ENCODE results near the gene ROR1. TPM values are rescaled to one million over a fixed set of nuclear protein-coding genes. Genes with fewer than 3 reads are reported as not detected.

Gene ROR1
- total RNA-seq, 4 donors from 2014 or later, result 8.8 to 30.4 (median 14.1) TPM

- TF ChIP-seq CTCF (IDR thresholded peaks at IDR 0.05), result no peak
- DNase-seq (ENCODE audit: low spot score), result no peak
- ATAC-seq (ENCODE audit: low FRiP score), result no peak
Measured at GRCh38 chr1:63936276-63936675, 162.5 kb downstream of the ROR1 start.

DNA sequence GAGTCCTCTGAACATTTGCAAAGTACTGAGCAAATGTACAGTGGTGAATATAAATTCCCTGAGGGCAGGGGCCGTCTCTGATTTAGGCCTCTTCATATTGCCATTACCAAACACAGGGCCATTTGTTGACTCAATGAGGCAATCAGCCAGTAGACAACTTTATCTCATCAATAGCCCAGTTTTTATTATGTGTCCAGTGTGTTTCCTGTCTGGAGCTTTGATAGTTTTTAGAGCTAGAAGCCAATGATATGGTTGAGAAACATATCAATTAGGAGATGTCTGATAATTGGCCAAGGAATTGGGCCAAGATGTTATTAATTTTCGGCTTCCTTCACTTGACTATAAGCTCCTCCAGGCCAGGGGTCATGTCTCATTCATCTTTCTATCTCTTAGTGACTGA lies 163.0 kb downstream of the ROR1 start:
- TF ChIP-seq CTCF (IDR thresholded peaks at IDR 0.05), result no peak
- no peak for DNase-seq (ENCODE audit: low spot score)
- ATAC-seq (ENCODE audit: low FRiP score), result no peak

DNA sequence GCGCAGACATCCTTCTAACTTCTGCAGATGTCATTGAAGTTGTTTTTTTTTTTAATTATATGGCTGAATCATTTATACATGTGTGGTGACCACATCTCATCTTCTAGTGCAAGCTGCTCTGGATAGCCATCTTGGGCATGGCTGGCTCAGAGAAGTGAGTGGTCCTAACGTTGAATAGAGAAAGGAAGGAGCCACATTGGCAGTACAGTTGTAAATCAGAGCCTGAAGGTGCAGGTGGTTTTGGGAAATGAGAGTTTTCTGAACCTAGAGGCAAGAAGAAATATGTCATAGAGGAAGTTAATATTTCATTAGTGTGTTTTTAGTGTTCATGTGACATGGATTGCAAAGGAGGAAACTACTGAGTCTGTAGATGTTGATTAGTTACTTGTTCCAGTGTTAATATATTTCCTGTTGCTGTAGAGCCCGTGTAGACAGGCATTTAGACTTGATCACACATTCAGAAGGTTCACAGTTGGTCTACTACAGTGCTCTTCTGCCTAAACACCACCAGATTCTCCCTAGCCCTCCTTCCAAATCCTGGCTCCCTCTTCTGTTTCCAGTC lies 163.7 kb downstream of the ROR1 start:
- ATAC-seq (ENCODE audit: low FRiP score) (no peak), DNase-seq (ENCODE audit: low spot score) (no peak)
- TF ChIP-seq CTCF (IDR thresholded peaks at IDR 0.05), result no peak

DNA sequence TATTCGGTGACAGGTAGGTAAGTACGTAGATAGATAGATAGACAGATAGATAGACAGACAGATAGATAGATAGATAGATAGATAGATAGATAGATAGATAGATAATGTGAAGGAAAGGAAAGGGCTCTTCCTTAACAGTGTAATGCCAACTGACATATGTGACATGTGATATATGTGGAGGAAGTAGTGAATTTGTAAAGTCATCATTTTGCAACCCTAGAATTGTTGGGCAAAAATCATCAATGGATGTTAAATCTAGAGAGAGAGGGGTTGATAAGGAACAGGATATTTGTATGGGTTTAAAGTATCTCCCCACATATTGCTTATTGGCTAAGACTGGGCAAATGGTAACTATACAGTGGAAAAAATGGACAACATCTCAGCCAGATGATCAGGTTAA lies 166.6 kb downstream of the ROR1 start:
- ATAC-seq (ENCODE audit: low FRiP score), result no peak
- no peak for TF ChIP-seq CTCF (IDR thresholded peaks at IDR 0.05)
- DNase-seq (ENCODE audit: low spot score), result no peak

DNA sequence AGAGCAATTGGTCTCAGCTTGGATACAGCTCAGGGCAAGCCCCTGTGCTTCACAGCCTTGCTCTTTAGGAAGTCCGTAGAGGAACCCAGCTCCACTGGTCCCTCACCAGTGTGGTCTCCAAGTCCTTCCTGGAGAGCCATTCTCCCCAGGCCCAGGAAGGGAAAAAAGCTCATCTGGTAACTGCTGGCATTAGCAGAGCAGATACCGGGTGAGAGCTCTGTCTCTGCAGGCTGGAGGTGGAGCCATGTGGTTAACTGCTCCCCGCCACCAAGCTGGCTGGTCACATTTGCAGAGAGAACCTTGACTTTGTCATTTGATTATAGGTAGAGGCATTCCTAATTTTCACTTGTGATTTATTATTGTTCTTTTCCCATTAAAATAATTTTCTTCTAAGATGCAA lies 169.6 kb downstream of the ROR1 start:
- no peak for DNase-seq (ENCODE audit: low spot score)
- no peak for ATAC-seq (ENCODE audit: low FRiP score)
- TF ChIP-seq CTCF (IDR thresholded peaks at IDR 0.05), result no peak

DNA sequence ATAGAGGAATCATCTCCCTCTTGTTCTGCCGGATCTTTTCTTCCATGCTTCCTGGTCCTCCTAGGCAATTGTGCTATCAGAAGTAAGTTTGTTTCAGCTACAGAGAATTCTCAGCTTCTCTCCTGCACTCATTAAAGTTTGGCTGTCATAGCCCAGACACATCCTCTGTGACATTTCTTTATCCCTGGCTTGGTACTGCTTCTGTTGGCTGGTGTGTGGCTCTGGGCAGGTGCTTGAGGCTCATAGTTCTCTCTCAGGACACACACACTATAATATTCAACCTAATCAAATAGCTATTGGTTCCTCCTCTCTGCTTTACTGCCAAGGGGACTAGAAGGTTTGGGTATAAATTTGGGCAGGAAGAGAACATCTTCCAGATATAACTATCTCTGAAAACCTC lies 172.1 kb downstream of the ROR1 start:
- DNase-seq (ENCODE audit: low spot score), result no peak
- ATAC-seq (ENCODE audit: low FRiP score), result no peak

More for the DNA sequence above, 172.1 kb downstream of the ROR1 start:
- TF ChIP-seq CTCF (IDR thresholded peaks at IDR 0.05), result no peak

Data from omental fat pad (tissue), 4 donors.